DOHH2 (cell line): ENCODE data around the gene FHOD3.
A peak's percentile ranks its signal among the peaks of the same experiment; 100 is the strongest.

Experiments used
- H3F3A ChIP-seq: fragments of 200-600 bp; sonication (generic), shearing (Covaris generic); 2 replicates; pipeline ENCODE4 v1.6.0; 2016; ENCODE audit warnings: antibody characterized with exemption, mild to moderate bottlenecking; ENCODE audit not compliant: control insufficient read depth, insufficient read depth
- H3K27ac ChIP-seq: fragments of 200-600 bp; sonication (generic); 2 replicates; pipeline ENCODE4 v1.5.1; 2014; ENCODE audit warnings: low read depth, mild to moderate bottlenecking, low read length, moderate library complexity
- H3K27me3 ChIP-seq: fragments of 200-600 bp; sonication (generic); 2 replicates; pipeline ENCODE4 v1.6.1; 2014; ENCODE audit warnings: mild to moderate bottlenecking, low read length, mixed read lengths; ENCODE audit not compliant: control insufficient read depth
- H3K36me3 ChIP-seq: fragments of 200-600 bp; sonication (generic); 2 replicates; pipeline ENCODE4 v1.6.1; 2014; ENCODE audit warnings: mild to moderate bottlenecking, low read length, moderate library complexity, mixed read lengths; ENCODE audit not compliant: control insufficient read depth
- H3K4me1 ChIP-seq: fragments of 200-600 bp; sonication (generic); 2 replicates; pipeline ENCODE4 v1.6.1; 2014; ENCODE audit warnings: mild to moderate bottlenecking, low read length, mixed read lengths; ENCODE audit not compliant: control insufficient read depth
- H3K4me2 ChIP-seq: fragments of 200-600 bp; sonication (generic); 2 replicates; pipeline ENCODE4 v1.6.0; 2014; ENCODE audit warnings: mild to moderate bottlenecking, low read length, moderate library complexity
- H3K4me3 ChIP-seq: fragments of 200-600 bp; sonication (generic); 2 replicates; pipeline ENCODE4 v1.5.1; 2014; ENCODE audit warnings: mild to moderate bottlenecking, low read length, mixed read lengths
- H3K79me2 ChIP-seq: fragments of 200-600 bp; sonication (generic); 2 replicates; pipeline ENCODE4 v1.6.1; 2014; ENCODE audit warnings: mild to moderate bottlenecking, low read length, mixed read lengths; ENCODE audit not compliant: control insufficient read depth
- H3K9me2 ChIP-seq: fragments of 200-600 bp; sonication (generic); replicated peaks from 2 replicates; pipeline ENCODE4 v1.6.1; 2014; ENCODE audit warnings: mild to moderate bottlenecking, low read length, mixed read lengths; ENCODE audit not compliant: control insufficient read depth
- H3K9me3 ChIP-seq: fragments of 200-600 bp; sonication (generic); 2 replicates; pipeline ENCODE4 v1.6.1; 2014; ENCODE audit warnings: antibody characterized with exemption, low read length, mixed read lengths; ENCODE audit not compliant: control insufficient read depth, insufficient read depth
- H4K20me1 ChIP-seq: fragments of 200-600 bp; sonication (generic); 2 replicates; pipeline ENCODE4 v1.6.0; 2014; ENCODE audit warnings: low read depth, mild to moderate bottlenecking, antibody characterized with exemption, low read length, moderate library complexity; ENCODE audit not compliant: control insufficient read depth, insufficient read depth
- CTCF ChIP-seq: fragments of 200-600 bp; sonication (generic); IDR thresholded peaks from one replicate; pipeline ENCODE4 v1.5.1; 2014; ENCODE audit warnings: antibody characterized with exemption, mild to moderate bottlenecking, low read depth, low read length; ENCODE audit not compliant: poor library complexity, severe bottlenecking
- EZH2phosphoT487 ChIP-seq: fragments of 200-600 bp; sonication (generic); IDR thresholded peaks from 2 replicates; pipeline ENCODE4 v1.6.1; 2017; ENCODE audit warnings: borderline replicate concordance, mild to moderate bottlenecking, antibody characterized with exemption, low read length, moderate library complexity, mixed read lengths

The FHOD3 gene

GRCh38 chr18:36828157-36828629 lies 530.7 kb downstream of the FHOD3 start:
- Histone ChIP-seq H3K79me2 (peaks cover 59% of the 10 kb centered on the region), H3K4me3 (peak overlapping the region; percentile 94), H3K9me2 (no peaks in the 10 kb centered on the region), H3K4me1 (peaks cover 27% of the 10 kb centered on the region), H3F3A (no peaks in the 10 kb centered on the region), H4K20me1 (no peaks in the 10 kb centered on the region), H3K27me3 (no peaks in the 10 kb centered on the region), H3K9me3 (no peaks in the 10 kb centered on the region), H3K4me2 (peak overlapping the region; percentile 83), H3K36me3 (peaks cover 24% of the 10 kb centered on the region), H3K27ac (peak overlapping the region; percentile 13)
- no peak for TF ChIP-seq EZH2phosphoT487
- TF ChIP-seq CTCF, result no peak

- Histone ChIP-seq H3K9me2 (no peaks in the 10 kb centered on the region), H3K36me3 (peaks cover 20% of the 10 kb centered on the region), H3K4me3 (peak within 1 kb of the TSS; percentile 94), H3K27ac (peak within 1 kb of the TSS; percentile 13), H3K4me1 (peaks cover 27% of the 10 kb centered on the region), H4K20me1 (no peaks in the 10 kb centered on the region), H3F3A (no peaks in the 10 kb centered on the region), H3K9me3 (no peaks in the 10 kb centered on the region), H3K27me3 (no peaks in the 10 kb centered on the region), H3K4me2 (peak within 1 kb of the TSS; percentile 83), H3K79me2 (peaks cover 59% of the 10 kb centered on the region)
- no peak for TF ChIP-seq EZH2phosphoT487
- peak; percentile 74 for TF ChIP-seq CTCF
Observed at GRCh38 chr18:36828630-36829361, 531.3 kb downstream of the FHOD3 start, which contains the start of the genes KIAA1328 and TPGS2. Gene KIAA1328, plus strand, starts transcription at chr18:36829127. Its CDS starts 12 bp downstream, at chr18:36829139. Gene TPGS2, minus strand, starts transcription at chr18:36829002. Its CDS starts 235 bp downstream, at chr18:36828767.
